ENCODE data around the gene NUBPL. TPM values are rescaled to one million over a fixed set of nuclear protein-coding genes. Genes with fewer than 3 reads are reported as not detected.

NUBPL gene
- total RNA-seq, 4 donors from 2014 or later, result 1.9 to 45.2 (median 11.6) TPM

GRCh38 chr14:31819281-31819680 lies 258.1 kb downstream of the NUBPL start:
- no peak overlapping the region for H3K4me3 ChIP-seq
- H3K27me3 ChIP-seq, result no peaks in the 10 kb centered on the region
- H3K27ac ChIP-seq, result no peak overlapping the region
- in situ Hi-C loops (cut with MboI; ENCODE audit: low pct_ligation_motif_present in 1 of 4, low pct_unique_long_range_greater_than_20kb in 1 of 4, low sequenced_read_pairs in 3 of 4), result no loop called here
- no peaks in the 10 kb centered on the region for H3K9me3 ChIP-seq
- no peaks in the 10 kb centered on the region for H3K4me1 ChIP-seq
- H3K36me3 ChIP-seq, result no peaks in the 10 kb centered on the region
- no peak for TF ChIP-seq EP300 (IDR thresholded peaks at IDR 0.05; ENCODE audit: low read depth)
- no peak for TF ChIP-seq CTCF (IDR thresholded peaks at IDR 0.05)
- TF ChIP-seq POLR2AphosphoS5 (IDR thresholded peaks at IDR 0.05), result no peak
- no peak for TF ChIP-seq POLR2A (IDR thresholded peaks at IDR 0.05)
- intact Hi-C loops (cut with DNase I; ENCODE audit: low total_unique reads), result no loop called here
- no peak for DNase-seq

- DNase-seq, result no peak
- H3K27me3 ChIP-seq, result no peaks in the 10 kb centered on the region
- no peaks in the 10 kb centered on the region for H3K9me3 ChIP-seq
- in situ Hi-C loops (cut with MboI; ENCODE audit: low pct_ligation_motif_present in 1 of 4, low pct_unique_long_range_greater_than_20kb in 1 of 4, low sequenced_read_pairs in 3 of 4), result no loop called here
- intact Hi-C loops (cut with DNase I; ENCODE audit: low total_unique reads), result no loop called here
- H3K36me3 ChIP-seq, result no peaks in the 10 kb centered on the region
- no peak overlapping the region for H3K4me3 ChIP-seq
- no peak overlapping the region for H3K27ac ChIP-seq
- TF ChIP-seq EP300 (IDR thresholded peaks at IDR 0.05; ENCODE audit: low read depth) (no peak), POLR2AphosphoS5 (IDR thresholded peaks at IDR 0.05) (no peak), CTCF (IDR thresholded peaks at IDR 0.05) (no peak), POLR2A (IDR thresholded peaks at IDR 0.05) (no peak)
- peaks cover 0 to 11% (median 2%) of the 10 kb centered on the region in 4 donors for H3K4me1 ChIP-seq
These were observed 264.3 kb downstream of the NUBPL start for GRCh38 chr14:31825459-31825858.

GRCh38 chr14:31827325-31827724 lies 266.1 kb downstream of the NUBPL start:
- in situ Hi-C loops (cut with MboI; ENCODE audit: low pct_ligation_motif_present in 1 of 4, low pct_unique_long_range_greater_than_20kb in 1 of 4, low sequenced_read_pairs in 3 of 4) (no loop called here), intact Hi-C loops (cut with DNase I; ENCODE audit: low total_unique reads) (no loop called here)
- Histone ChIP-seq H3K4me3 (no peak overlapping the region), H3K36me3 (no peaks in the 10 kb centered on the region), H3K9me3 (no peaks in the 10 kb centered on the region), H3K27ac (no peak overlapping the region), H3K4me1 (peaks cover 0 to 11% (median 2%) of the 10 kb centered on the region in 4 donors), H3K27me3 (no peaks in the 10 kb centered on the region)
- no peak for TF ChIP-seq CTCF (IDR thresholded peaks at IDR 0.05)
- no peak for TF ChIP-seq POLR2A (IDR thresholded peaks at IDR 0.05)
- no peak for TF ChIP-seq POLR2AphosphoS5 (IDR thresholded peaks at IDR 0.05)
- TF ChIP-seq EP300 (IDR thresholded peaks at IDR 0.05; ENCODE audit: low read depth), result no peak
- no peak for DNase-seq

GRCh38 chr14:31828946-31829868 lies 268.0 kb downstream of the NUBPL start:
- no peak for TF ChIP-seq POLR2AphosphoS5 (IDR thresholded peaks at IDR 0.05)
- no peak for TF ChIP-seq POLR2A (IDR thresholded peaks at IDR 0.05)
- no peak for TF ChIP-seq CTCF (IDR thresholded peaks at IDR 0.05)
- TF ChIP-seq EP300 (IDR thresholded peaks at IDR 0.05; ENCODE audit: low read depth), result no peak
- H3K27me3 ChIP-seq, result no peaks in the 10 kb centered on the region
- no peak overlapping the region for H3K4me3 ChIP-seq
- H3K27ac ChIP-seq, result no peak overlapping the region
- H3K36me3 ChIP-seq, result no peaks in the 10 kb centered on the region
- in situ Hi-C loops (cut with MboI; ENCODE audit: low pct_ligation_motif_present in 1 of 4, low pct_unique_long_range_greater_than_20kb in 1 of 4, low sequenced_read_pairs in 3 of 4) (no loop called here), intact Hi-C loops (cut with DNase I; ENCODE audit: low total_unique reads) (no loop called here)
- H3K9me3 ChIP-seq, result no peaks in the 10 kb centered on the region
- H3K4me1 ChIP-seq, result peaks cover 0 to 11% (median 2%) of the 10 kb centered on the region in 4 donors
- WGBS, 2 donors (ENCODE audit: low coverage in 1 of 2), result 79 to 93% methylated on average over 3 of the region's 3 CpGs
- DNase-seq, result no peak
